GM23338 (cell line): ENCODE results near the gene FOXP1.

Experiments used
- CREB1 ChIP-seq: fragments of 250-450 bp; sonication (Bioruptor Pico); IDR thresholded peaks from 2 replicates; pipeline ENCODE4 v1.5.0; 2020; ENCODE audit warnings: low read depth, mild to moderate bottlenecking, moderate library complexity
- CTCF ChIP-seq, 2 experiments: fragments of 200-600 bp in 1 of 2; sonication (generic) in 1 of 2; conservative IDR thresholded peaks; 2 replicates each; pipeline versions ENCODE4 v1.5.1 to v1.6.1; 2016 to 2017; ENCODE audit warnings: antibody characterized with exemption in 2 of 2, low read depth in 2 of 2, mild to moderate bottlenecking in 2 of 2, moderate library complexity in 1 of 2
- ETS1 ChIP-seq: IDR thresholded peaks from 2 replicates; pipeline ENCODE4 v1.6.1; 2016; ENCODE audit warnings: antibody characterized with exemption
- EZH2 ChIP-seq: fragments of 200-600 bp; sonication (generic); IDR thresholded peaks from one replicate; pipeline ENCODE4 v1.8.0; 2017; ENCODE audit warnings: antibody characterized with exemption, mild to moderate bottlenecking, low read depth; ENCODE audit not compliant: unreplicated experiment
- EZH2phosphoT487 ChIP-seq: fragments of 200-600 bp; sonication (generic); IDR thresholded peaks from one replicate; pipeline ENCODE4 v1.8.1; 2018; ENCODE audit warnings: antibody characterized with exemption; ENCODE audit not compliant: unreplicated experiment
- JUNB ChIP-seq: IDR thresholded peaks from one replicate; pipeline ENCODE4 v1.6.1; 2016; ENCODE audit warnings: antibody characterized with exemption; ENCODE audit not compliant: unreplicated experiment
- POLR2AphosphoS5 ChIP-seq: IDR thresholded peaks from 2 replicates; pipeline ENCODE4 v1.6.1; 2016; ENCODE audit warnings: antibody characterized with exemption, low read depth
- REST ChIP-seq: IDR thresholded peaks from one replicate; pipeline ENCODE4 v1.6.1; 2018; ENCODE audit warnings: antibody characterized with exemption; ENCODE audit not compliant: unreplicated experiment
- STAT1 ChIP-seq: IDR thresholded peaks from one replicate; pipeline ENCODE4 v1.6.1; 2016; ENCODE audit warnings: antibody characterized with exemption; ENCODE audit not compliant: unreplicated experiment
- ZNF114 ChIP-seq: fragments of 250-450 bp; sonication (Bioruptor Pico); IDR thresholded peaks from 2 replicates; pipeline ENCODE4 v1.5.0; 2020; ENCODE audit warnings: mild to moderate bottlenecking, moderate library complexity
- ZNF331 ChIP-seq: fragments of 250-450 bp; sonication (Bioruptor Pico); IDR thresholded peaks from 2 replicates; pipeline ENCODE4 v1.5.0; 2020; ENCODE audit warnings: low read depth, mild to moderate bottlenecking, moderate library complexity
- ZNF462 ChIP-seq: fragments of 250-450 bp; sonication (Bioruptor Pico); IDR thresholded peaks from 2 replicates; pipeline ENCODE4 v1.5.0; 2020; ENCODE audit warnings: mild to moderate bottlenecking, moderate library complexity

GRCh38 chr3:71384837-71385716 lies 198.5 kb downstream of the FOXP1 start:
- TF ChIP-seq CTCF (conservative IDR thresholded peaks at IDR 0.05; ENCODE audit: low read depth in 2 of 2): no peak
- no peak for TF ChIP-seq POLR2AphosphoS5
- TF ChIP-seq EZH2: no peak
- TF ChIP-seq STAT1: no peak
- no peak for TF ChIP-seq EZH2phosphoT487
- TF ChIP-seq JUNB: no peak
- no peak for TF ChIP-seq REST
- no peak for TF ChIP-seq CREB1 (CRISPR knock-in tag)
- no peak for TF ChIP-seq ZNF462 (CRISPR knock-in tag)
- no peak for TF ChIP-seq ZNF114
- TF ChIP-seq ETS1: no peak
- no peak for TF ChIP-seq ZNF331
